HUES48 (cell line): ENCODE data around the gene CTCFL.

Source experiments
- H3K27ac ChIP-seq: one replicate; pipeline ENCODE4 v1.7.0; 2013; ENCODE audit warnings: low read depth, low read length, inconsistent platforms
- H3K27me3 ChIP-seq: 2 replicates; pipeline ENCODE4 v1.6.1; 2013; ENCODE audit warnings: mild to moderate bottlenecking, low read length; ENCODE audit not compliant: control insufficient read depth, insufficient read depth
- H3K36me3 ChIP-seq: 2 replicates; pipeline ENCODE4 v1.6.1; 2013; ENCODE audit warnings: low read length; ENCODE audit not compliant: control insufficient read depth, insufficient read depth
- H3K4me1 ChIP-seq: 2 replicates; pipeline ENCODE4 v1.6.1; 2013; ENCODE audit warnings: mild to moderate bottlenecking, low read length; ENCODE audit not compliant: control insufficient read depth, insufficient read depth
- H3K4me3 ChIP-seq: 2 replicates; pipeline ENCODE4 v1.5.1; 2013; ENCODE audit warnings: mild to moderate bottlenecking, low read depth, low read length
- H3K9ac ChIP-seq: 2 replicates; pipeline ENCODE4 v1.6.1; 2013; ENCODE audit warnings: mild to moderate bottlenecking, low read depth, low read length, moderate library complexity
- H3K9me3 ChIP-seq: 2 replicates; pipeline ENCODE4 v1.6.1; 2013; ENCODE audit warnings: low read length; ENCODE audit not compliant: control insufficient read depth, insufficient read depth

The CTCFL gene

DNA sequence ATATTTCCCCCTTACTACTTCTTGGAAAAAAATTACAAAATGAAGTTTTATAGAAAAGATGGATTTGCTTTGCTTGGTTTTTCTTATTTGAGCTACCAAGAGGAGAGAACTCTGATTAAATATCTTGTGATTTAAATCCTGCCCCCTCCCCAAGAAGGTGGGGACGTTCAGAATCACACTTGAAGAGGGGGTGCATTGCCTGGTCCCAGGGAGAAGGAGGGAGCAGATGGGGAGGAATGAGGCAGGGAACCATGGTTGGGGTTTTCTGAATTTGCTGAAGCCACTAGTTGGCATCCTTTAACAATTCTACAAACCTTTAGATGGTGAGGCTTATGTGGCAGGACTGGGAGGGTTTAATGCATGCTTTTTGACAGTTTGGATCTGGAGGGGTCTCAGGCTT lies 41.5 kb upstream of the CTCFL start:
- Histone ChIP-seq H3K9ac (no peak overlapping the region), H3K9me3 (no peaks in the 10 kb centered on the region), H3K27me3 (no peaks in the 10 kb centered on the region), H3K4me3 (no peak overlapping the region), H3K36me3 (no peaks in the 10 kb centered on the region), H3K27ac (no peak overlapping the region), H3K4me1 (no peaks in the 10 kb centered on the region)

DNA sequence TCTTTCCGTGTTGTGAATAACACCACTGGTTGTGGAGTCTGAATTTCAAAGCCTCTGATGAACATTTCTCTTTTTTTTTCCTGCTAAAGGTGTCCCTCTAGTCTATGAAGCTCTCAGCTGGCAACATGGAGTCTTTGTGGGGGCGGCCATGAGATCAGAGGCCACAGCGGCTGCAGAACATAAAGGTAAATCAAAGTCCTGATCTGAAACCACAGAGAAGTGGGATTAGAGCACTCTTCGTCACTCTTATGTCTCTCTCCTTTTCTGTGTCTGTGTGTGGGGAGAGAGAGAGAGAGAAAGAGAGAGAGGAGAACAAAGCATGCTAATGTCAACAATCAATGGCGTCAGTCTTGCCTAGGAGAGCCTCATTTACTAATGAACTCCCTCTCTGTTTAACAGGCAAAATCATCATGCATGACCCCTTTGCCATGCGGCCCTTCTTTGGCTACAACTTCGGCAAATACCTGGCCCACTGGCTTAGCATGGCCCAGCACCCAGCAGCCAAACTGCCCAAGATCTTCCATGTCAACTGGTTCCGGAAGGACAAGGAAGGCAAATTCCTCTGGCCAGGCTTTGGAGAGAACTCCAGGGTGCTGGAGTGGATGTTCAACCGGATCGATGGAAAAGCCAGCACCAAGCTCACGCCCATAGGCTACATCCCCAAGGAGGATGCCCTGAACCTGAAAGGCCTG lies 40.2 kb upstream of the CTCFL start:
- Histone ChIP-seq H3K9me3 (no peaks in the 10 kb centered on the region), H3K27me3 (no peaks in the 10 kb centered on the region), H3K9ac (no peak overlapping the region), H3K4me1 (no peaks in the 10 kb centered on the region), H3K36me3 (no peaks in the 10 kb centered on the region), H3K27ac (no peak overlapping the region), H3K4me3 (no peak overlapping the region)

DNA sequence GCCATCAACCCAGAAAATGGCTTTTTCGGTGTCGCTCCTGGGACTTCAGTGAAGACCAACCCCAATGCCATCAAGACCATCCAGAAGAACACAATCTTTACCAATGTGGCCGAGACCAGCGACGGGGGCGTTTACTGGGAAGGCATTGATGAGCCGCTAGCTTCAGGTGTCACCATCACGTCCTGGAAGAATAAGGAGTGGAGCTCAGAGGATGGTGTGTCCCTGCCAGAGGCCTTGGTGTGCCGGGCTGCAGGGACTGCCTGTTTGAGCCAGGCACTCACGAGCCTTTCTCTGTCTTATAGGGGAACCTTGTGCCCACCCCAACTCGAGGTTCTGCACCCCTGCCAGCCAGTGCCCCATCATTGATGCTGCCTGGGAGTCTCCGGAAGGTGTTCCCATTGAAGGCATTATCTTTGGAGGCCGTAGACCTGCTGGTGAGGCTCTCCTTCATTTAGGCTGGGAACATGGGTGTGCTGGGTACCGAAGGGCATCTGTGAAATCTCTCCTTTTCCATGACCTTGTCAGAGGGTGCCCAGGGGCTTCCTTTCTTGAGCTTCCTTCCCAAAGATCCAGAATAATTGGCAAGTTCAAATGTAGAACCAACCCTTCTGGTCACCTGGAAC lies 39.4 kb upstream of the CTCFL start:
- Histone ChIP-seq H3K9me3 (no peaks in the 10 kb centered on the region), H3K36me3 (no peaks in the 10 kb centered on the region), H3K4me3 (no peak overlapping the region), H3K27me3 (no peaks in the 10 kb centered on the region), H3K27ac (no peak overlapping the region), H3K4me1 (no peaks in the 10 kb centered on the region), H3K9ac (no peak overlapping the region)

DNA sequence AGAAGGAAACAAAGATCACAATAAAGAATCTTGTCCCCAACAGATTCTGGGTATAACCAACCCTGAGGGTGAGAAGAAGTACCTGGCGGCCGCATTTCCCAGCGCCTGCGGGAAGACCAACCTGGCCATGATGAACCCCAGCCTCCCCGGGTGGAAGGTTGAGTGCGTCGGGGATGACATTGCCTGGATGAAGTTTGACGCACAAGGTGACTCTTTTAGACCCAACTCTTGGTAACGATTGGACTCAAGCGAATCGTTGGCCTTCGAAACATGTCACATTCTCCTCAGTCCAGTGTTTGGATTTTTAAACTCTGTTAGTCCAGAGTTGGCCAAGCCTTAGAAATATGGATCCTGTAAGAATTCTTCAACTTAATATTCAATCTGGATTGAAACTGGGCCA lies 38.6 kb upstream of the CTCFL start:
- H3K9ac ChIP-seq = no peak overlapping the region
- H3K4me1 ChIP-seq = no peaks in the 10 kb centered on the region
- H3K27me3 ChIP-seq = no peaks in the 10 kb centered on the region
- no peaks in the 10 kb centered on the region for H3K9me3 ChIP-seq
- no peak overlapping the region for H3K27ac ChIP-seq
- no peaks in the 10 kb centered on the region for H3K36me3 ChIP-seq
- H3K4me3 ChIP-seq = no peak overlapping the region

DNA sequence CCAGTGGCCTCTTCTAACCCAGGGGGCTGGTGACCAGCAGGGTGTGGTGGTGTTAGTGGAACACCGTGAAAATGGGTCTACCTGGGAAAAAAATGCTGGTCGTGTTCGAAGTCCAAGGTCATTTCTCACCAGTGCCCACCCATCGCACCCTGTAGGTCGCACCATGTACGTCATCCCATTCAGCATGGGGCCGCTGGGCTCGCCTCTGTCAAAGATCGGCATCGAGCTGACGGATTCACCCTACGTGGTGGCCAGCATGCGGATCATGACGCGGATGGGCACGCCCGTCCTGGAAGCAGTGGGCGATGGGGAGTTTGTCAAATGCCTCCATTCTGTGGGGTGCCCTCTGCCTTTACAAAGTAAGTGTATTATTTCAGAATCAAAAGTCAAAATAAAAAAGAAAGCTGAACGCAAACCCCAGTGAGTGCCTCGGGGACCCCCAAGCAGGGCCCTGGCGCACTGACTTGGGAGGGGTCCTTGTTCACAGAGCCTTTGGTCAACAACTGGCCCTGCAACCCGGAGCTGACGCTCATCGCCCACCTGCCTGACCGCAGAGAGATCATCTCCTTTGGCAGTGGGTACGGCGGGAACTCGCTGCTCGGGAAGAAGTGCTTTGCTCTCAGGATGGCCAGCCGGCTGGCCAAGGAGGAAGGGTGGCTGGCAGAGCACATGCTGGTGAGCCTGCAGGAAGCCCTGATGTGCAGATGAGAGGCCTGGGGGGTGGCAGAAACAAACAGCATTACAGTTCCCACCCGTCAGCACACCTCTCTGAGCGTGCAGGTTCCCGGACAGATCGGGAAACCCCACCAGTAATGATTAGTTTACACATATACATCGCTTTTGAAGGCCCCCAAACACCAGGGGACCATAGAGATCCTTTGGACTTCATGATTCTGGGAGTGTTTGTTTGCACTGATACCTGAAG lies 37.9 kb upstream of the CTCFL start:
- Histone ChIP-seq H3K27me3 (no peaks in the 10 kb centered on the region), H3K27ac (no peak overlapping the region), H3K4me1 (no peaks in the 10 kb centered on the region), H3K9ac (no peak overlapping the region), H3K36me3 (no peaks in the 10 kb centered on the region), H3K9me3 (no peaks in the 10 kb centered on the region), H3K4me3 (no peak overlapping the region)

DNA sequence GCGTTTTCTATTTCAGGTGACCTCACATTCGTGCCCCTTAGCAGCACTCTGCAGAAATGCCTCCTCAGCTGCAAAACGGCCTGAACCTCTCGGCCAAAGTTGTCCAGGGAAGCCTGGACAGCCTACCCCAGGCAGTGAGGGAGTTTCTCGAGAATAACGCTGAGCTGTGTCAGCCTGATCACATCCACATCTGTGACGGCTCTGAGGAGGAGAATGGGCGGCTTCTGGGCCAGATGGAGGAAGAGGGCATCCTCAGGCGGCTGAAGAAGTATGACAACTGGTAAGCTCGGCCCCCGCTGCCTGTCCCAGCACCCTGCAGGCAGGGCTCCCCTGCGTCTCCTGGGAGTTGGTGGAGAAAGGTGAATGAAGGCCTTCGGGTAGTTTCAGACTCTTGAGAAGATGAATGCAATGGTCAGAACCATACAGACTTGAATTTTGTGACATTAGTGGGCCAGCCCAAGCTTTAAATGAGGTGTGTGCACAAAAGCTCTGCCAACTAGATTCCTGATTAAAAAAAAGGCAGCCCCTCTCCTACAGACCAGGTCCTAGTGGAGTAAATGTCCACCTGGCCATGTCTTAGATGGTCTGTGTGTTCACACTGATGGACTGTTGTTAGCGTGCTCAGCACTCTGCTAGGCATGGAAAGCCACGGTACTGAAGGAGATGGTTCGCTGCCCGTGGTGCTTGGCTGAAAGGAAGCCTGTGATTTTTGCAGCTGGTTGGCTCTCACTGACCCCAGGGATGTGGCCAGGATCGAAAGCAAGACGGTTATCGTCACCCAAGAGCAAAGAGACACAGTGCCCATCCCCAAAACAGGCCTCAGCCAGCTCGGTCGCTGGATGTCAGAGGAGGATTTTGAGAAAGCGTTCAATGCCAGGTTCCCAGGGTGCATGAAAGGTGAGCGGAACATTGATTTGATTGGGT lies 36.7 kb upstream of the CTCFL start:
- H3K4me3 ChIP-seq = no peak overlapping the region
- H3K36me3 ChIP-seq = no peaks in the 10 kb centered on the region
- H3K4me1 ChIP-seq = no peaks in the 10 kb centered on the region
- no peaks in the 10 kb centered on the region for H3K27me3 ChIP-seq
- no peaks in the 10 kb centered on the region for H3K9me3 ChIP-seq
- no peak overlapping the region for H3K27ac ChIP-seq
- H3K9ac ChIP-seq = no peak overlapping the region

DNA sequence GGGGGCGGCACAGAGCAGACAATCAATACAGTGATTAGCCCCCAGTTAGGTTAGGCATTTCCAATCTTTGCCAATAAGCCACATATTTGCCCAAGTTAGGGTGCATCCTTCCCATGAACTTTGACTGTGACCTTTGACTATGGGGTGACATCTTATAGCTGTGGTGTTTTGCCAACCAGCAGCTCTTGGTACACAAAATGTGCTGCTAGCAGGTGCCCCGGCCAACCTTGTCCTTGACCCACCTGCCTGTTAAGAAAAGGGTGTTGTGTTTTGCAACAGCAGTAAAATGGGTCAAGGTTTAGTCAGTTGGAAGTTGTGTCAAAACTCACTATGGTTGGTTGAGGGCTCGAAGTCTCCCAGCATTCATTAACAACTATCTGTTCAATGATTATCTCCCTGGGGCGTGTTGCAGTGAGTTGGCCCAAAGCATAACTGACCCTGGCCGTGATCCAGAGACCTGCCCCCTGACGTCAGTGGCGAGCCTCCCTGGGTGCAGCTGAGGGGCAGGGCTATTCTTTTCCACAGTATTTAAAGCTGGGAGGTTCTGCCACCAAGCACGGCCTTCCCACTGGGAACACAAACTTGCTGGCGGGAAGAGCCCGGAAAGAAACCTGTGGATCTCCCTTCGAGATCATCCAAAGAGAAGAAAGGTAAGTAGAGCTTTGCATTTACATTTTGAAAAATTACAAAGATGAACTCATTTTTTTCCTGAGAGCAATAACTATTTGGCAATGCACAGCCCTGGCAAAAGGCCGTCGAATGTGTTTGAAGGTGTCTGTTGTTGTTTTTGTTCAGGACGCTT lies 35.8 kb upstream of the CTCFL start, which contains the start of gene PCK1:
TSS of gene PCK1 (plus strand) at position 557 of the 802 bp plus-strand sequence. CDS start 302 bp downstream, outside the sequence.
- H3K4me1 ChIP-seq = no peaks in the 10 kb centered on the region
- H3K4me3 ChIP-seq = no peak within 1 kb of the TSS
- no peaks in the 10 kb centered on the region for H3K9me3 ChIP-seq
- H3K36me3 ChIP-seq = no peaks in the 10 kb centered on the region
- no peak within 1 kb of the TSS for H3K9ac ChIP-seq
- no peak within 1 kb of the TSS for H3K27ac ChIP-seq
- H3K27me3 ChIP-seq = no peaks in the 10 kb centered on the region

DNA sequence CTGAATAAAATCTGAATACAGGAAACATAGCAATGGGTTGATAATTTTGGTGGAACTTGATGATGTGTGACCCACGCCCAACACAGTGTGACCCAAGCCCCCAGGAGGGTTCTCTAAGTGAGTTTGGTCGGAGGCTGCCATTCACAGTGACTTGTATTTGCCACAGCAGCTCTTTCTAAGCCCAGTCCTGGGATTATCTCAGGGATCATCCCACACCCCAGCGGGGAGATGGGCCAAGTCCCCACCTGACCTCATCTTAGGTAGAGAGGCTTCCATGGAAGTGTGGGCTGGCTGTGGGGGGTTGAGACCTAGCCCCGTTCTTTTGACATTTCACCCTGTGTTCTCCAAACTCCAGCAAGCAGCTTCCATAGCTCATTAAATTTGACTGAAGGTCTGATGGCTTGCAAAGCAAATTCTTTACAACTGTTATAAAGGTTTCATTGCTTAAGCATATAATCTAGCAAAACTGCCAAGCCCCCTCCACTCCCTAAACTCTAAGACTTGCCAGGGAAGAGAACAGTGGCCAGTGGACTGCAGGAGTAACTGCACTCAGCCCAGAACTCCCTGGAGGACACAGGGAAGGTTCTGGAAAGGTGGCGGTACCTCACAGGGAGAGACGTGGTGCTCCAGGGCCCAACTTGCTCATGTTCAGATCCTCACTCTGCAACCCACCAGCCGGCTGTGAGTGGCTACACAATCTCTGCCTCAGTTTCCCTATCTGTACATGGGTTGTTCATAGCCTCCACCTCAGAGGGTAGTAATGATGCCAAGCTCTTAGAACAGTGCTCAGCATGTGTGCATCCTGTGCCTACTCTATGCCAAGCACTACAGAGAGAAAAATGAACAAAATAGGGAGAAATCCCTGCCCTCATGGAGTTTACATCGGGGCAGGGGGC lies 35.0 kb upstream of the CTCFL start:
- no peak overlapping the region for H3K9ac ChIP-seq
- H3K9me3 ChIP-seq = no peaks in the 10 kb centered on the region
- no peak overlapping the region for H3K4me3 ChIP-seq
- no peaks in the 10 kb centered on the region for H3K36me3 ChIP-seq
- H3K27me3 ChIP-seq = no peaks in the 10 kb centered on the region
- H3K27ac ChIP-seq = no peak overlapping the region
- no peaks in the 10 kb centered on the region for H3K4me1 ChIP-seq

DNA sequence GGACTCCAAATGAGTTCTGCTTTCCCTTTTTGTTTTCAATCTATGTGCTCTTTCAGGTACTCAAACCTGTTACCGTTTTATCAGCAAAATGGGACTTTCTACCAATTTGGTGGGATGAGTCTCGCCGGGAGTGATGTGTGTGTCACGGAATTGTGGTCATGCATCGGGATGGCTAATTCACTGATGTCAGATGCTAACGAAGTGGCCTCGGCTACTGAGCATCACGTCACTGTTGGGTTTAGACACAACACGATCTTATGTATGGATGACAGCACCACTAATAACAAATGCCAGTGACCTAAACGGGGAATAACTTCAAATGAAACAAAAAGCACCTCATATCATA lies 34.3 kb upstream of the CTCFL start:
- H3K9me3 ChIP-seq = no peaks in the 10 kb centered on the region
- no peaks in the 10 kb centered on the region for H3K36me3 ChIP-seq
- H3K4me1 ChIP-seq = no peaks in the 10 kb centered on the region
- no peak overlapping the region for H3K27ac ChIP-seq
- no peak overlapping the region for H3K4me3 ChIP-seq
- no peak overlapping the region for H3K9ac ChIP-seq
- H3K27me3 ChIP-seq = no peaks in the 10 kb centered on the region
